Measurements from ENCODE around the gene MRI1. TPM values are rescaled to one million over a fixed set of nuclear protein-coding genes. Genes with fewer than 3 reads are reported as not detected.

Gene MRI1
- polyA plus RNA-seq, 4 donors: 19.5 to 46.4 (median 30.7) TPM

GRCh38 chr19:13817615-13818371 is 53.5 kb downstream of the MRI1 start:
- no peak for DNase-seq (ENCODE audit: low read depth in 4 of 4, low spot score in 2 of 4)

DNA sequence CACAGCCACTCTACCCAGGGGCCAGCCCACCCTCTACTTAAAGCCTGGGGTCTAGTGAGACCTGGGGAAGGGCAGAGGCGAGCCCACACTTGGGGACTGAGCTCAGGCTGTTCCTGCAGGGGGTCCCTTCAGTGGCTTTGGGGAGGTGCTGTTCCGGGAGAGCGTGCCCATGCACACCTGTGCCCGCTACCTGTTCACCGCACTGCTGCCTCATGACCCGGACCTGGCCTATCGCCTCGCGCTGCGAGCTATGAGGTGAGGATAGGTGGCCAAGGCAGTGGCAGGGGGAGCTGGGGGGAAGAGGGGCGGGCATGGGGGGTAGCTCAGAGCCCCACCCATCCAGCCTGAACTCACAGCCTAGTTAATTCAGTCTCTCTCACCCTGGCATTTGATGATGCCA is 54.9 kb downstream of the MRI1 start:
- DNase-seq (ENCODE audit: low read depth in 4 of 4, low spot score in 2 of 4): no peak

GRCh38 chr19:13821292-13821691 is 57.0 kb downstream of the MRI1 start:
- DNase-seq (ENCODE audit: low read depth in 4 of 4, low spot score in 2 of 4): no peak

DNA sequence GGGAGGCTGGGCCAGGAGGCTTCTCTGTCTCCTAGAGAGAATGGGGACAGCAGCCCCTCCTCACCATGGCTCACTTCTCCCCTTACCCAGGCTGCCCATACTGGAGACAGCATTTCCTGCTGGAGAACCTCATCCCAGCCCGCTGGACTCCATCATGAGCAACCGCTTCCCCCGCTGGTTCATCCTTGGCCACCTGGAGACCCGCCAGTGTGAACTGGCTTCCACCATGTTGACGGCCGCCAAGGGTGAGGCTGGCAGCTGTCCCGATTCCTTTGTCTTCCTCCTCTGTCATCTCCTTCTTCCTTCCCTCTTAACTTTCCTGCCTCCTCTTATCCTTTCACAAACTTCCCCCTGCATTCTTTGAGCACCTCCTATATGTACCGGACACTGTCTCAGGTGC is 58.9 kb downstream of the MRI1 start:
- DNase-seq (ENCODE audit: low read depth in 4 of 4, low spot score in 2 of 4): no peak

Other genes with a start within 250 kb of the MRI1 start
- 100 to 1,000 TPM in 3 of 4 donors, 10 to 100 TPM in 1; 97.5 to 149 (median 126) TPM for gene C19orf53, start 9.9 kb downstream of the MRI1 start, polyA plus RNA-seq (ENCODE audit: insufficient read length in 4 of 4)
- gene ZSWIM4, start 30.9 kb downstream of the MRI1 start, polyA plus RNA-seq (ENCODE audit: insufficient read length in 4 of 4): 10 to 100 TPM in 2 of 4 donors, 1 to 10 TPM in 2; 5.1 to 13.6 (median 9.8) TPM
- 1 to 10 TPM; 1.1 to 2.8 (median 1.6) TPM for gene NANOS3, start 112.6 kb downstream of the MRI1 start, polyA plus RNA-seq (ENCODE audit: insufficient read length in 4 of 4)
- 1 to 10 TPM; 4.1 to 9.6 (median 6.0) TPM for gene BRME1, start 141.6 kb downstream of the MRI1 start, polyA plus RNA-seq (ENCODE audit: insufficient read length in 4 of 4)
- 10 to 100 TPM; 19.3 to 45.6 (median 33.4) TPM for gene CC2D1A, start 141.7 kb downstream of the MRI1 start, polyA plus RNA-seq (ENCODE audit: insufficient read length in 4 of 4)
- 1 to 10 TPM in 3 of 4 donors, under 1 TPM in 1; 0.93 to 1.8 (median 1.3) TPM for gene PODNL1, start 173.9 kb downstream of the MRI1 start, polyA plus RNA-seq (ENCODE audit: insufficient read length in 4 of 4)
- 10 to 100 TPM; 27.8 to 47.9 (median 40.1) TPM for gene DCAF15, start 188.0 kb downstream of the MRI1 start, polyA plus RNA-seq (ENCODE audit: insufficient read length in 4 of 4)
- 10 to 100 TPM in 3 of 4 donors, 1 to 10 TPM in 1; 9.0 to 18.5 (median 15.2) TPM for gene RFX1, start 241.8 kb downstream of the MRI1 start, polyA plus RNA-seq (ENCODE audit: insufficient read length in 4 of 4)